ENCODE measurements around the gene PSMB7. TPM values are rescaled to one million over a fixed set of nuclear protein-coding genes. Genes with fewer than 3 reads are reported as not detected.

Gene PSMB7
- total and polyA plus RNA-seq, 2 of the 13 experiments (the other 11 are each of a cell fraction or from before 2014, with no cell fraction given) = 259 to 291 TPM

DNA sequence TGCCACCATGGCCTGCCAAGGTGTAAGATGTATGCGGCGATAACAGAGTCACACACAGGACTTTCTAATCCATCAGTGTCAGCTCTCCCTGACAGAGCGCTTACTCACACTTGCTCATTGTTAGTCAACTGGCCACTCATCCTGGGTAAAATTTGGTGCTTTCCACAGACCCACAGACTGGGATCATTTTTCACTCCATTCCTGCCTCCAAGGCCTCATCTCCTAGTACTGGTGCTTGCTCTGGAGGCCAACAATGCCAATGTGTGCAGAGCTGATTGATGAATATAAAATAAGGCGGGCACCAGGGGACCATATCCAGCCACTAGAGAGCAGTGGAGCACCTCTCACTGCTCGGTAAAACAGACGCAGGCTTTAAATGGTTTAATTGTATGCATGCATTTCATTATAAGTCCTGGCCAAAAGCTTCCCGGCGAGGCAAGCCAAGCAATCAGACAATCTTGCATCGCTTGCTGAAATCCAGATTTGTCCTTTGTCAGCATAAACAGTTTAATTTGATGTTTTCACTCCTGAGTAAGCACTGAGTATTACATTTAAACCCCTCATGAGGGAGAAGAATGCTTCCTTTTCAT is 22.3 kb downstream of the PSMB7 start:
- Histone ChIP-seq H2AFZ (ENCODE audit: low read length) (no peak overlapping the region), H3K27ac (ENCODE audit: extremely low read length, insufficient read depth, low read length) (no peak overlapping the region), H4K20me1 (ENCODE audit: insufficient read depth, low read length) (no peaks in the 10 kb centered on the region), H3K79me2 (ENCODE audit: insufficient read depth, low read length) (peaks cover 91% of the 10 kb centered on the region), H3K27me3 (ENCODE audit: control insufficient read depth in 1 of 2, insufficient read depth in 2 of 2, low read length in 2 of 2) (no peaks in the 10 kb centered on the region), H3K9ac (ENCODE audit: insufficient read depth, low read depth, low read length) (no peak overlapping the region), H3K9me3 (ENCODE audit: low read length) (no peaks in the 10 kb centered on the region), H3K4me2 (ENCODE audit: low read depth, low read length) (no peak overlapping the region), H3K36me3 (replicated peaks in 1 of 2; ENCODE audit: control insufficient read depth in 1 of 2, insufficient read depth in 2 of 2, low read length in 2 of 2) (peaks cover 7 to 34% of the 10 kb centered on the region in 2 experiments), H3K4me3 (replicated peaks in 1 of 3; ENCODE audit: insufficient read depth in 1 of 3, low read depth in 2 of 3, low read length in 3 of 3) (no peak overlapping the region), H3K4me1 (ENCODE audit: insufficient read depth, low read length) (peaks cover 54% of the 10 kb centered on the region)
- intact Hi-C loops (cut with micrococcal nuclease; ENCODE audit: unreplicated experiment) = loop anchor here (5.0 kb wide), 1 partner anchor 261 kb away; no protein-coding TSS in a partner anchor
- 91% methylated on average over 9 of the region's 9 CpGs for WGBS (ENCODE audit: low lambda C conversion rate)
- in situ Hi-C loops (cut with HindIII; ENCODE audit: extremely low pct_ligation_motif_present, low pct_unique_long_range_greater_than_20kb) = no loop called here
- ChIA-PET CTCF (ENCODE audit: low intra/inter-chr PET ratio, low total read pairs) (no interaction called here), POLR2A (no interaction called here)
- FAIRE-seq (no peak), DNase-seq (ENCODE audit: low spot score) (no peak), ATAC-seq (peak; percentile 45)
- no TSS peak for BruUV-seq (replicated peaks)
- TF ChIP-seq, protein P1, sequence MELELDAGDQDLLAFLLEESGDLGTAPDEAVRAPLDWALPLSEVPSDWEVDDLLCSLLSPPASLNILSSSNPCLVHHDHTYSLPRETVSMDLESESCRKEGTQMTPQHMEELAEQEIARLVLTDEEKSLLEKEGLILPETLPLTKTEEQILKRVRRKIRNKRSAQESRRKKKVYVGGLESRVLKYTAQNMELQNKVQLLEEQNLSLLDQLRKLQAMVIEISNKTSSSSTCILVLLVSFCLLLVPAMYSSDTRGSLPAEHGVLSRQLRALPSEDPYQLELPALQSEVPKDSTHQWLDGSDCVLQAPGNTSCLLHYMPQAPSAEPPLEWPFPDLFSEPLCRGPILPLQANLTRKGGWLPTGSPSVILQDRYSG (CRISPR knock-in tag; IDR thresholded peaks at IDR 0.05) = no peak
- peak; percentile 62 to 74 for TF ChIP-seq MAFK (conservative IDR thresholded peaks at IDR 0.05 in 1 of 2, IDR thresholded peaks at IDR 0.05 in 1 of 2; ENCODE audit: low read length in 2 of 2)
- no peak for TF ChIP-seq ZNF839 (CRISPR knock-in tag; IDR thresholded peaks at IDR 0.05; ENCODE audit: borderline replicate concordance)
- TF ChIP-seq FOSL2 (CRISPR knock-in tag; IDR thresholded peaks at IDR 0.05) = 0 out of 2 replicates have a peak, but pooled peaks have one; percentile 11
- TF ChIP-seq, protein P2, sequence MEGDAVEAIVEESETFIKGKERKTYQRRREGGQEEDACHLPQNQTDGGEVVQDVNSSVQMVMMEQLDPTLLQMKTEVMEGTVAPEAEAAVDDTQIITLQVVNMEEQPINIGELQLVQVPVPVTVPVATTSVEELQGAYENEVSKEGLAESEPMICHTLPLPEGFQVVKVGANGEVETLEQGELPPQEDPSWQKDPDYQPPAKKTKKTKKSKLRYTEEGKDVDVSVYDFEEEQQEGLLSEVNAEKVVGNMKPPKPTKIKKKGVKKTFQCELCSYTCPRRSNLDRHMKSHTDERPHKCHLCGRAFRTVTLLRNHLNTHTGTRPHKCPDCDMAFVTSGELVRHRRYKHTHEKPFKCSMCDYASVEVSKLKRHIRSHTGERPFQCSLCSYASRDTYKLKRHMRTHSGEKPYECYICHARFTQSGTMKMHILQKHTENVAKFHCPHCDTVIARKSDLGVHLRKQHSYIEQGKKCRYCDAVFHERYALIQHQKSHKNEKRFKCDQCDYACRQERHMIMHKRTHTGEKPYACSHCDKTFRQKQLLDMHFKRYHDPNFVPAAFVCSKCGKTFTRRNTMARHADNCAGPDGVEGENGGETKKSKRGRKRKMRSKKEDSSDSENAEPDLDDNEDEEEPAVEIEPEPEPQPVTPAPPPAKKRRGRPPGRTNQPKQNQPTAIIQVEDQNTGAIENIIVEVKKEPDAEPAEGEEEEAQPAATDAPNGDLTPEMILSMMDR (CRISPR knock-in tag; IDR thresholded peaks at IDR 0.05) = peak; percentile 29
- peak; percentile 75 for TF ChIP-seq MAFF (IDR thresholded peaks at IDR 0.05; ENCODE audit: low read depth, low read length)
